Measurements from ENCODE around the gene NR1H2. TPM values are rescaled to one million over a fixed set of nuclear protein-coding genes. Genes with fewer than 3 reads are reported as not detected.

The NR1H2 gene
- total RNA-seq (10 to 100 TPM; 77.9 to 78.4 TPM), polyA plus RNA-seq (ENCODE audit: insufficient read length in 6 of 6) (10 to 100 TPM; 26.7 to 38.3 (median 31.6) TPM)
- long read RNA-seq, donor 1, transcript NR1H2-201 (10 exons, 1,998 nt): major isoform, 18 of 141 reads
- long read RNA-seq, donor 1, partial matches to known transcripts: 105 of 141 reads
- long read RNA-seq, donor 1, other reads (novel, unspliced or antisense): 17 of 141 reads
- long read RNA-seq, donor 2, transcript NR1H2-201 (10 exons, 1,998 nt): major isoform, 5 of 6 reads
- long read RNA-seq, donor 2, partial matches to known transcripts: 0 of 6 reads
- long read RNA-seq, donor 2, other reads (novel, unspliced or antisense): 0 of 6 reads
- long read RNA-seq, donor 3, transcript NR1H2-201 (10 exons, 1,998 nt): major isoform, 17 of 19 reads
- long read RNA-seq, donor 3, partial matches to known transcripts: 0 of 19 reads
- long read RNA-seq, donor 3, other reads (novel, unspliced or antisense): 0 of 19 reads
- long read RNA-seq, donor 4, transcript NR1H2-201 (10 exons, 1,998 nt): major isoform, 67 of 95 reads
- long read RNA-seq, donor 4, partial matches to known transcripts: 10 of 95 reads
- long read RNA-seq, donor 4, other reads (novel, unspliced or antisense): 14 of 95 reads
- long read RNA-seq, donor 5, transcript NR1H2-201 (10 exons, 1,998 nt): major isoform, 11 of 68 reads
- long read RNA-seq, donor 5, partial matches to known transcripts: 43 of 68 reads
- long read RNA-seq, donor 5, other reads (novel, unspliced or antisense): 14 of 68 reads
- long read RNA-seq, donor 6, transcript NR1H2-201 (10 exons, 1,998 nt): major isoform, 17 of 58 reads
- long read RNA-seq, donor 6, partial matches to known transcripts: 40 of 58 reads
- long read RNA-seq, donor 6, other reads (novel, unspliced or antisense): 0 of 58 reads
- long read RNA-seq, donor 7, transcript NR1H2-201 (10 exons, 1,998 nt): major isoform, 17 of 29 reads
- long read RNA-seq, donor 7, partial matches to known transcripts: 5 of 29 reads
- long read RNA-seq, donor 7, other reads (novel, unspliced or antisense): 6 of 29 reads
- long read RNA-seq, donor 8, transcript NR1H2-201 (10 exons, 1,998 nt): major isoform, 12 of 84 reads
- long read RNA-seq, donor 8, partial matches to known transcripts: 48 of 84 reads
- long read RNA-seq, donor 8, other reads (novel, unspliced or antisense): 23 of 84 reads
- long read RNA-seq, donor 9: 0 reads
- long read RNA-seq, donor 10, transcript NR1H2-201 (10 exons, 1,998 nt): major isoform, 92 of 112 reads
- long read RNA-seq, donor 10, partial matches to known transcripts: 7 of 112 reads
- long read RNA-seq, donor 10, other reads (novel, unspliced or antisense): 11 of 112 reads
- long read RNA-seq, donor 11: 0 reads
- long read RNA-seq, donor 12, transcript NR1H2-201 (10 exons, 1,998 nt): major isoform, 6 of 79 reads
- long read RNA-seq, donor 12, partial matches to known transcripts: 73 of 79 reads
- long read RNA-seq, donor 12, other reads (novel, unspliced or antisense): 0 of 79 reads

DNA sequence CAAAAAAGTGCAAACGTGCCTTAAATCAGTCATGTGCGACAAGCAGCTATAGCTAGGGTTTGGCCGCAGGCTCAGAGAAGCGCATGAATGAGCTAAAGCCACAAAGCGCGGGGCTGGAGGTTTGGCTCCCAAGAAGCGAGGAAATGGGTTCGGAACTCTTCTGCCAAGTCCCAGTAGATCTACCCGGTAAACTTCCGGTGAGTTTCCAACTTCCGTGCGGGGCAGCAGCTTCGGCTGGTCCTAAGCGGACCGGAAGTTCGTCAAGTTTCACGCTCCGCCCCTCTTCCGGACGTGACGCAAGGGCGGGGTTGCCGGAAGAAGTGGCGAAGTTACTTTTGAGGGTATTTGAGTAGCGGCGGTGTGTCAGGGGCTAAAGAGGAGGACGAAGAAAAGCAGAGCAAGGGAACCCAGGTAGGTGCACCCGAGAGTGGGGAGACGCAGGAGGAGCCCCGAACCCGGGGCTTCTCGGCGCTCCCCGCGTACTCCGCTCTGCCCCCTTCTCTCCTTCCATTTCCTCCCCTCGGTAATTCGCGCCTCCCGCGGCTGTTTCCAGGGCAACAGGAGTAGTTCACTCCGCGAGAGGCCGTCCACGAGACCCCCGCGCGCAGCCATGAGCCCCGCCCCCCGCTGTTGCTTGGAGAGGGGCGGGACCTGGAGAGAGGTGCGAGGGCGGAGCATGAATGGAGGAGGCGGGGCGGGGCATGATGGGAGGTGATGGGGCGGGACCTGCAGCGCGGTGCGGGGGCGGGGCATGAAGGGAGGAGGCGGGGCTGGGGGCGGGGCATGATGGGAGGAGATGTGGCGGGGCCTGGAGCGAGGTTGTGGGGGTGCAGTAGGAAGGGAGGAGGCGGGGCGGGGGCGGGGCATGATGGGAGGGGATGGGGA, at the start of gene NR1H2:
TSS of gene NR1H2 (plus strand) at position 292 of the 885 bp plus-strand sequence. CDS start 1,149 bp downstream, outside the sequence.
- intact Hi-C loops (cut with DNase I): no loop called here
- ATAC-seq (peak; percentile 85), DNase-seq (peak; percentile 93 to 98 (median 95))
- H3K4me3 ChIP-seq: peak within 1 kb of the TSS; percentile 88
- peak within 1 kb of the TSS; percentile 96 to 100 for H3K27ac ChIP-seq
- H3K4me1 ChIP-seq: peaks cover 4 to 36% of the 10 kb centered on the region in 2 donors
- TF ChIP-seq, protein P1, sequence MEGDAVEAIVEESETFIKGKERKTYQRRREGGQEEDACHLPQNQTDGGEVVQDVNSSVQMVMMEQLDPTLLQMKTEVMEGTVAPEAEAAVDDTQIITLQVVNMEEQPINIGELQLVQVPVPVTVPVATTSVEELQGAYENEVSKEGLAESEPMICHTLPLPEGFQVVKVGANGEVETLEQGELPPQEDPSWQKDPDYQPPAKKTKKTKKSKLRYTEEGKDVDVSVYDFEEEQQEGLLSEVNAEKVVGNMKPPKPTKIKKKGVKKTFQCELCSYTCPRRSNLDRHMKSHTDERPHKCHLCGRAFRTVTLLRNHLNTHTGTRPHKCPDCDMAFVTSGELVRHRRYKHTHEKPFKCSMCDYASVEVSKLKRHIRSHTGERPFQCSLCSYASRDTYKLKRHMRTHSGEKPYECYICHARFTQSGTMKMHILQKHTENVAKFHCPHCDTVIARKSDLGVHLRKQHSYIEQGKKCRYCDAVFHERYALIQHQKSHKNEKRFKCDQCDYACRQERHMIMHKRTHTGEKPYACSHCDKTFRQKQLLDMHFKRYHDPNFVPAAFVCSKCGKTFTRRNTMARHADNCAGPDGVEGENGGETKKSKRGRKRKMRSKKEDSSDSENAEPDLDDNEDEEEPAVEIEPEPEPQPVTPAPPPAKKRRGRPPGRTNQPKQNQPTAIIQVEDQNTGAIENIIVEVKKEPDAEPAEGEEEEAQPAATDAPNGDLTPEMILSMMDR (IDR thresholded peaks at IDR 0.05): no peak
- no peaks in the 10 kb centered on the region for H3K9me3 ChIP-seq
- peaks cover 0 to 42% of the 10 kb centered on the region in 2 donors for H3K36me3 ChIP-seq
- H3K27me3 ChIP-seq: no peaks in the 10 kb centered on the region

DNA sequence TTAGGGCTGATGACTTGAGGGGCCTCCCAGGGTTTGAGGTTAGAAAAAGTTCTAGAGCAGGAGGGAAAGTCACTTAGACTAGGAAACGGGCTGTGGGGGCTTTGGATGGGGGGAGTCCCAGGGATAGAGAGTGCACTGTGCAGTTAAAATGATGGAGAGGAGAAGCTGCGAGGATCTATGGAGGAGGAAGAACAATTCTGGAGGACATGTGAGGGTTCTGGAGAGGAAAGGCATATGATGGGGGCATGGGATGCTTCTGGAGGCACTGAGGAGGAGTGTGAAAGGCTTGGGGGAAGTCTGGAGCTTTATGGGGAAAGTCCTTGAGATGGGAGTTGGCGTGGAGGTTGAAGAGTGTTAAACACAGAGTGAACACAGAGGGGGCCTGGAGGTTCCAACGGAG, 49.2 kb upstream of the NR1H2 start:
- TF ChIP-seq, protein P1 (IDR thresholded peaks at IDR 0.05): no peak
- peaks cover 0 to 56% of the 10 kb centered on the region in 2 donors for H3K4me1 ChIP-seq
- no peak overlapping the region for H3K27ac ChIP-seq
- H3K4me3 ChIP-seq: no peak overlapping the region
- DNase-seq: no peak
- peaks cover 11 to 80% of the 10 kb centered on the region in 2 donors for H3K27me3 ChIP-seq
- intact Hi-C loops (cut with DNase I): no loop called here
- ATAC-seq: no peak
- H3K36me3 ChIP-seq: no peaks in the 10 kb centered on the region
- no peaks in the 10 kb centered on the region for H3K9me3 ChIP-seq

DNA sequence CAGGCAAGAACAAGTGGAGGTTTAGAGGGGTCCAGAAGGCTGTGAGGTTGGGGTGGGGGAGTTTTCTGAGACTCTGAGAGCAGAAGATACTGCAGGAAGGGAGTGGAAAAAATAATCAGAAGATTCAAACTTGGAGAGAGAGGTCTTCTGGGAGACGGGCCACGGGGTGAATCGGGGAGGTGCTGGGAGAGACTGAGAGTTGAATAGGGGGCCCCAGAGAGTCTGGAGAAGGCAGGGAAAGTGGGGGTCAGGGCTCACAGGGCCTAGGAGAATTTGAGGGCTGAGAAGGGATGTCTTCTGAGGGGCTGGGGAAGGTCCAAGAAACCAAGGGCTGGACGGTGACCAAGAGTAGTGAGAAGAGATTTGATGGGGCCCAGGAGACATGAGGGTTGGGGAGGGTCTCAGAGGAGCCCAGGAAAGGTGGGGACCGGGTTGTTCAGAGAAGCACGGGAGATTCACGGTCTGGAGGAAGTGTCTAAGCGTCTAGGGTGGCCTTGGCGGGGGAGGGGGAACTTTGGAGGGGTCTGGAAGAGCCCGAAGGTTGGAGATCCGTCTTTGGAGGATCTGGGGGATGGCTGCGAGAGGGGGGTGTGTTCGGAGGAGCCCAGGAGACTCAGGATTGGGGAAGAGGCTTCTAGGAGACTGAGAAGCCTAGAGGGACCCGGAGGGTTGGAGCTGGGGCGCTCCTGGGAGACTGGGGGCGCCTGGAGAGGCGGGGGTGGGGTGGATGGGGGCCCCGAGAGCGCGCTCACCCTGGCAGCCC, 48.6 kb upstream of the NR1H2 start:
- DNase-seq (no peak), ATAC-seq (no peak)
- Histone ChIP-seq H3K27me3 (peaks cover 11 to 86% of the 10 kb centered on the region in 2 donors), H3K27ac (no peak overlapping the region), H3K9me3 (no peaks in the 10 kb centered on the region), H3K36me3 (no peaks in the 10 kb centered on the region), H3K4me3 (no peak overlapping the region), H3K4me1 (peaks cover 0 to 62% of the 10 kb centered on the region in 2 donors)
- intact Hi-C loops (cut with DNase I): no loop called here
- TF ChIP-seq, protein P1 (IDR thresholded peaks at IDR 0.05): no peak

Data from left lung (tissue), 14 donors.